Esophagus squamous epithelium (tissue), 5 donors: Measurements from ENCODE around the gene BCL2. TPM values are rescaled to one million over a fixed set of nuclear protein-coding genes. Genes with fewer than 3 reads are reported as not detected.

Source experiments
- DNase-seq: peaks from one replicate; lab custom pipeline; 2025; lab: John Stamatoyannopoulos, UW
- H3K27ac ChIP-seq, 4 donors: fragments of 200-600 bp; sonication (generic); one replicate each; pipeline ENCODE4 v1.5.1; 2016 to 2019; ENCODE audit warnings: mild to moderate bottlenecking in 1 of 4
- H3K27me3 ChIP-seq, 4 donors: fragments of 200-600 bp; sonication (generic); 1 replicate in 3 of 4; 2 replicates in 1 of 4; pipeline versions ENCODE4 v1.5.1 to v1.6.0; 2017 to 2021; ENCODE audit warnings: antibody characterized with exemption in 1 of 4
- H3K36me3 ChIP-seq, 3 donors: fragments of 200-600 bp; sonication (generic); one replicate each; pipeline ENCODE4 v1.5.1; 2016 to 2019
- H3K4me1 ChIP-seq, 3 donors: fragments of 200-600 bp; sonication (generic); one replicate each; pipeline ENCODE4 v1.5.1; 2017 to 2019
- H3K4me3 ChIP-seq, 4 donors: fragments of 200-600 bp; sonication (generic); 1 replicate in 3 of 4; 2 replicates in 1 of 4; pipeline ENCODE4 v1.5.1; 2016 to 2019; ENCODE audit warnings: mild to moderate bottlenecking in 2 of 4, moderate library complexity in 1 of 4
- H3K9me3 ChIP-seq, 3 donors: fragments of 200-600 bp; sonication (generic); one replicate each; pipeline ENCODE4 v1.5.1; 2016 to 2019
- CTCF ChIP-seq, 6 experiments: fragments of 450-650 bp in 4 of 6; fragments of 200-600 bp in 2 of 6; sonication (generic) in 2 of 6; IDR thresholded peaks; one replicate each; pipeline ENCODE4 v1.5.1; 2016 to 2019; ENCODE audit warnings: antibody characterized with exemption in 6 of 6, mild to moderate bottlenecking in 4 of 6, moderate library complexity in 4 of 6
- POLR2A ChIP-seq, 4 donors: fragments of 450-650 bp; IDR thresholded peaks; one replicate each; pipeline ENCODE4 v1.6.1; 2017; ENCODE audit warnings: antibody characterized with exemption in 4 of 4, mild to moderate bottlenecking in 4 of 4, moderate library complexity in 3 of 4
- WGBS, 2 donors: methylation state at CpG; one replicate each; pipeline ENCODE4 v1.1.5; 2018; 5-methylcytosine and 5-hydroxymethylcytosine counted together
- intact Hi-C: fragments of 100-400 bp; cut with DNase I; formaldehyde crosslinking; loops from one replicate; pipeline ENCODE4 v1.15.0; 2022
- total RNA-seq, 4 donors: library from RNA; depleted of rRNA; stranded (reverse); fragments of >200 nt; gene quantifications; one replicate each; pipeline ENCODE4 v1.1.0, GENCODE V29; 2016
- donor health status: DM: yes; HTN: yes; CAD: no.

The BCL2 gene
- total RNA-seq, 4 donors from 2014 or later: 3.1 to 17.4 (median 4.2) TPM

- 80 to 85% methylated on average over 4 of the region's 4 CpGs for WGBS, 2 donors
- no peak for DNase-seq
- H3K27me3 ChIP-seq: no peaks in the 10 kb centered on the region
- H3K27ac ChIP-seq: no peak overlapping the region
- no peaks in the 10 kb centered on the region for H3K36me3 ChIP-seq
- no peaks in the 10 kb centered on the region for H3K9me3 ChIP-seq
- H3K4me1 ChIP-seq: peaks cover 0 to 21% (median 2%) of the 10 kb centered on the region in 3 donors
- intact Hi-C loops: no loop called here
- no peak overlapping the region for H3K4me3 ChIP-seq
- TF ChIP-seq POLR2A (IDR thresholded peaks at IDR 0.05) (no peak), CTCF (IDR thresholded peaks at IDR 0.05) (no peak)
Measured at GRCh38 chr18:63271148-63271547, 48.4 kb downstream of the BCL2 start.

- H3K27me3 ChIP-seq: no peaks in the 10 kb centered on the region
- no peak for DNase-seq
- no peak for TF ChIP-seq CTCF (IDR thresholded peaks at IDR 0.05)
- H3K4me1 ChIP-seq: peaks cover 0 to 34% (median 2%) of the 10 kb centered on the region in 3 donors
- intact Hi-C loops: no loop called here
- no peaks in the 10 kb centered on the region for H3K9me3 ChIP-seq
- H3K27ac ChIP-seq: no peak overlapping the region
- H3K4me3 ChIP-seq: no peak overlapping the region
- WGBS, 2 donors: 81 to 82% methylated on average over 8 of the region's 8 CpGs
- H3K36me3 ChIP-seq: no peaks in the 10 kb centered on the region
Measured at GRCh38 chr18:63267975-63268721, 51.4 kb downstream of the BCL2 start.

- TF ChIP-seq CTCF (IDR thresholded peaks at IDR 0.05) (no peak), POLR2A (IDR thresholded peaks at IDR 0.05) (no peak)
- Histone ChIP-seq H3K36me3 (no peaks in the 10 kb centered on the region), H3K9me3 (no peaks in the 10 kb centered on the region), H3K4me1 (peaks cover 0 to 35% (median 2%) of the 10 kb centered on the region in 3 donors), H3K27me3 (no peaks in the 10 kb centered on the region), H3K27ac (no peak overlapping the region), H3K4me3 (no peak overlapping the region)
- intact Hi-C loops: no loop called here
- WGBS, 2 donors: 67 to 71% methylated on average over 8 of the region's 8 CpGs
- DNase-seq: no peak
Measured at GRCh38 chr18:63266888-63267790, 52.4 kb downstream of the BCL2 start.

- Histone ChIP-seq H3K4me3 (no peak overlapping the region), H3K4me1 (peaks cover 0 to 30% (median 3%) of the 10 kb centered on the region in 3 donors), H3K9me3 (no peaks in the 10 kb centered on the region), H3K36me3 (no peaks in the 10 kb centered on the region), H3K27me3 (no peaks in the 10 kb centered on the region), H3K27ac (no peak overlapping the region)
- DNase-seq: no peak
- TF ChIP-seq CTCF (IDR thresholded peaks at IDR 0.05) (no peak), POLR2A (IDR thresholded peaks at IDR 0.05) (no peak)
- WGBS, 2 donors: 61 to 79% methylated on average over 3 of the region's 3 CpGs
- intact Hi-C loops: no loop called here
Measured at GRCh38 chr18:63265326-63265725, 54.2 kb downstream of the BCL2 start.

- WGBS, 2 donors: 82 to 87% methylated on average over 5 to 9 of the region's 9 CpGs
- intact Hi-C loops: no loop called here
- no peak overlapping the region for H3K4me3 ChIP-seq
- peaks cover 0 to 35% (median 3%) of the 10 kb centered on the region in 3 donors for H3K4me1 ChIP-seq
- no peaks in the 10 kb centered on the region for H3K9me3 ChIP-seq
- no peaks in the 10 kb centered on the region for H3K36me3 ChIP-seq
- TF ChIP-seq POLR2A (IDR thresholded peaks at IDR 0.05) (no peak), CTCF (IDR thresholded peaks at IDR 0.05) (no peak)
- no peaks in the 10 kb centered on the region for H3K27me3 ChIP-seq
- DNase-seq: no peak
- no peak overlapping the region for H3K27ac ChIP-seq
Measured at GRCh38 chr18:63264871-63265270, 54.7 kb downstream of the BCL2 start.
